GM21619 (cell line): Measurements from ENCODE around the gene DOCK7.
"Not testable (repeated sequence)": the region's sequence is repeated elsewhere in the genome, so short reads cannot be mapped to it uniquely, and the experiment has no call there.

Experiments used
- ATAC-seq: cut with Tn5 transposase; IDR thresholded peaks from one replicate; pipeline ENCODE4 v1.9.1; 2021; ENCODE audit not compliant: unreplicated experiment

DOCK7 gene

GRCh38 chr1:62544570-62544969 is 143.6 kb downstream of the DOCK7 start:
- no peak for ATAC-seq

DNA sequence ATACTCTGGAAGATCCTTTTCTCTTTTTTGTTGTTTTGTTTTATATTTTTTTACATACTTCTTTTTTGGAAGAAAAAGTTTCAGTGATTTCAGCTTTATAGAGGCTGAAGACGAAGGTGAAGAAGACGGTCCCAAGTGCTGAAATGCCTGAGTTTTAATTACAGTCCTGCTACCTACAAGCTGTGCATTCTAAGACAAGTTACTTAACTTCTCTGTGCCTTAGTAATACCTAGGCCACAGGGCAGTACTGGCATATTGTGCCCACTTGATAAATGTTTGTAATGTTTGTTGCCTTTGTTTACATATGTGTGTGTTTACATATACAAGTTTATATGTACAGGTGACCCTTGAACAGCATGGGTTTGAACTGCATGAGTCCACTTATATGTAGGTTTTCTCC is 147.1 kb downstream of the DOCK7 start:
- ATAC-seq, result no peak

DNA sequence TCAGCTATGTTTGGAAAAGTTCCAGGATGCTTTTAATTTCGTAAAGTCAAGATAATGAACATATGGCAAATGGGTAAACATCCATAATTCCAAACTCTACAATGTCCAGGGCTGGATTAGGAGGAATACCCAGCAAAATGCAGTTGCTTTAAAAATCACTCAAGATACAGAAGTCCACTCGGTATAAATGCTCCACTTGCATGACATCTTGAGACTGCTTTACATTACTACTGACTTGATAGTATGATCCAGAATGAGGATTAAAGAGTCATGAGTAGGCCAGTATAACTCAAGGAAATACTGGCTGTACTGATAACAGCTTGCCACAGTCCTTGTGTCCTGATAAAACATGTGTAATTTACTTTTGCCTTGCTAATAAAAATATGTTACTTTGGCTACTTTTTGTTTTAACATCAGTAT is 149.1 kb downstream of the DOCK7 start:
- ATAC-seq, result no peak

DNA sequence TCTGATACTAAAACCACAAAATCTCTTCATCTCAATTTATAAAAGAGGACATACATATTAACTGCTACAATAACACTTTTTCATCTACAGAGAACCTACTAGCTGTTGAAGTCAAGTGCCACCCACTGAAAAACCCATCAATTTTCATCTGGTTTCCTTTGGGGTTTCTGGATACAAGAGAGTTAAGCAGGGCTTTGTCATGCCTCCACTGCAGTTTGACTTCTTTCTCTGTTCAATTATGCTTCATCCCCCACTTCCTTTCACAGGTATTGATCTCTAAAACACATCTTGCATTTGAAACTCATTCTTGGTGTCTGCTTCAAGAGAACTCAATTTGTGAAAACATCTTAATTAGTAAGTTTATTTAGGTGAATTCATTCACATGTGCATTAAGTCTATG is 151.3 kb downstream of the DOCK7 start:
- no peak for ATAC-seq

GRCh38 chr1:62530516-62531154 is 157.6 kb downstream of the DOCK7 start:
- ATAC-seq, result no peak

DNA sequence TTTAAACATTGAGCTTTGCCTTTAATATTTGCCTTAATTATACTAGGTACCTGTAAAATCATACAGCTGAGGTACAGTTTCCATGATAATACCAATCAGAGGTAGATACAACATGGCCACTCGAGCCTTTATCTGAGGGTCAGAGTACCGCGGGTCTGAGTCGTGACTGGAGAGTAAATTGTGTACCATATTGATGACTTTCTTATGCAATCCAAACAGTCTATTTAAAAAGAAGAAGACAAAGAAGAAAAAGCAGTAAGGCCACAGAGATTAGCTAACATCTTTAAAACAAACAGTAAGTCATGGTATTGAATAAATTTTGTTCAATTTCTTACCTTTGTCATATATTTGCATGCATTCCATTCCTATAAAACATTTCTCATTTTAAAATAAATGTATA is 159.0 kb downstream of the DOCK7 start:
- ATAC-seq, result no peak

GRCh38 chr1:62528015-62528414 is 160.2 kb downstream of the DOCK7 start:
- no peak for ATAC-seq

GRCh38 chr1:62527346-62527745 is 160.8 kb downstream of the DOCK7 start:
- not testable (repeated sequence) for ATAC-seq

GRCh38 chr1:62523860-62524259 is 164.3 kb downstream of the DOCK7 start:
- ATAC-seq, result no peak

DNA sequence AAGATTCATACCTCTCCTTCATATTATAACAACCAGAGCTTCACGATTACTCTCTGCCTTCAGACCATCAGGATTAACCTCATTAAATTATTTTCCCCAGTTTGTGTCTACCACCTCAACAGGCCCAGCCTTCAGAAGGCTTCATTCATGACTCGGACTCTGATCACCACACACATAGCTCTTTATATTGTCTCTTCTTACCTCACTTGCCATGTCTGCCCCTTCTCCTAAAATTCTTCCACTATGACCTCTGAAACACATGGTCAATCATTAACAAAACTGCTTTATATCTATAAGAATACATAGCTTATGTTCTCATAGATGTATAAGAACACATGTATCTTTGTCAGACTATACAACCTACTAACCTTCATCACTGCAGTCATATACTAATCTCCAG is 171.6 kb downstream of the DOCK7 start:
- no peak for ATAC-seq

GRCh38 chr1:62514746-62515423 is 173.3 kb downstream of the DOCK7 start:
- no peak for ATAC-seq

DNA sequence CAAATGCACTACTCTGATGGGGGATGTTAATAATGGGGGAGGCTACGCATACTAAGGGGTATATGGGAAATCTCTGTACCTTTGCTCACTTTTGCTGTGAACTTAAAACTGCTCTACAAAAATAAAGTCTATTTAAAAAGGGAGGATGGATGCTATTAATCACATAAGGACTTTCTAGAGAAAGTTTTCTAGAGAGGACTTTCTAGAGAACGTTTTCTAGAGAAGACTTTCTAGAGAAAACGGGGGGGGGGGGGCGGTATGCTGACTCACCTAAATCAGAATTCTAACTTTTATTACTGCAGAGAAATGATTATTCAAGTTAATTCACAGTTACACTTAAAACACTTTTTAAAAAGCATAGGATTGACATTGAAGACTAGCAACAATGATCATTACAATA is 175.2 kb downstream of the DOCK7 start:
- no peak for ATAC-seq

DNA sequence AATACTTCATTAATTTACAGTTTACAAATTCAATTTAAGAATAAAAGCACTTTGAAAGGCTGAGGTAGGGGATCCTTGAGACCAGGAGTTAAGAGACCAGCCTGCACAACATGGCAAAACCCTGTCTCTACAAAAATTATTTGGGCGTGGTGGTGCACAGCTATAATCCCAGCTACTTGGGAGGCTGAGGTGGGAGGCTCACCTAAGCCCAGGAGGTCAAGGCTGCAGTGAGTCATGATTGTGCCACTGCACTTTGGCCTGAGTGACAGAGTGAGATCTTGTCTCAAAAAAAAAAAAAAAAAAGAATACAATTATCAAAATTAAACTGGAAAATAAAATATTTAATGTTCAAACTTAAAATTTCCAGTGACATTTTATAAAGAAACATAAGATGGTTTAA is 179.2 kb downstream of the DOCK7 start:
- no peak for ATAC-seq

GRCh38 chr1:62508187-62508758 is 179.9 kb downstream of the DOCK7 start:
- no peak for ATAC-seq

GRCh38 chr1:62500210-62500609 is 188.0 kb downstream of the DOCK7 start:
- ATAC-seq, result no peak

DNA sequence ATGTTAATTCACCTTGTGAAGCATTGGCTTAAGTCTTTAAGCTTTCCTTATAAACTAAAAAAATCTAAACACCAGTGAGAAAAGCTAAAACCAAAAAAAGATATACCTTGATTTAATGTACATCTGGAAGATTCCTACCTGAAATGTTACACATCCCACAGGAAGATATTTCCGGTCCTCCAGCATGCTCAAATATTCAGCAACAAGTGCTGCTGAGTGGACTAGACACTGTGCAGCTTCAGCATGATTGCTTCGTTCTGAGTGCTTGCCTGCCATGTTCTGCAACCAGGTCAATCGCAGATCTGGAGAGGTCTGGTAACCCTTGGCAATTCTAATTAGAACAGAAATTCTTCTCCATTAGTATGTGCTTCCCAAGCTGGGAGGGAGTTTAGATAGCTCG is 194.0 kb downstream of the DOCK7 start:
- no peak for ATAC-seq

DNA sequence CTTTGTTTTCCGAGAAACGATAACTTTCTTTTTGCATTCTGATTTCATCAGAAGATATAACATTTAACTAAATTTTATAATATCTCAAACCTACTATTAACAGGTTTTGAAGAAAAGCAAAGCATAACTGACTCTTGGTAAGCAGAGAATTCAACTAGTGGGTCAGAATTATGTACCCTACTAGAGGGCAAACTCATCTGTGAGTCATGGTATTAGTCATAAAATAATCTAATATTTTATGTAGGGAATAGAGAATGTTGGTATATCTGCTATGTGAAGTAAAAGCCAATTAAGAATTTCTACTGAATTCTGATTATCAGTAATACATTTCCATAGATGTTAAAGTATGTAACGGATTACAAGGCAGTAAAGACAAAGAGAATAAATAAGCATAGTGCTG is 194.5 kb downstream of the DOCK7 start:
- ATAC-seq, result no peak

DNA sequence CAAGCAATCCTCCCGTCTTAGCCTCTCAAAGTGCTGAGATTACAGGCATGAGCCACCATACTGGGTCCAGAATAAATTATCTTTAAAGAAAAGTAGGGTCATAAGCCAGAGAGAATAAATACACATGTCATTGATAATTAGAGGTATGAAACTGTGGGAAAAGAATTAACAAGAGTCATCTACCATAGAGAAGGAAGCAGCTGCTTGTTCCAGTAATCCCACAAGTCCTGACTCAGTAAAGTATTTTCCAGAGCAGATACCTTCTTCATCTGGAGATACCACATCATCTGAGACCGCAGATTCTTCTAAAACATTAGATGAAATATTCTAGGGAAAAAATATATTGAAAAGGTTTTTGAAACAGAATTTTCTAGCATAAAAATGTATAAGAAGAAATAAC is 195.7 kb downstream of the DOCK7 start:
- ATAC-seq, result no peak

- ATAC-seq, result no peak
Observed at GRCh38 chr1:62487956-62488355, 200.2 kb downstream of the DOCK7 start.

DNA sequence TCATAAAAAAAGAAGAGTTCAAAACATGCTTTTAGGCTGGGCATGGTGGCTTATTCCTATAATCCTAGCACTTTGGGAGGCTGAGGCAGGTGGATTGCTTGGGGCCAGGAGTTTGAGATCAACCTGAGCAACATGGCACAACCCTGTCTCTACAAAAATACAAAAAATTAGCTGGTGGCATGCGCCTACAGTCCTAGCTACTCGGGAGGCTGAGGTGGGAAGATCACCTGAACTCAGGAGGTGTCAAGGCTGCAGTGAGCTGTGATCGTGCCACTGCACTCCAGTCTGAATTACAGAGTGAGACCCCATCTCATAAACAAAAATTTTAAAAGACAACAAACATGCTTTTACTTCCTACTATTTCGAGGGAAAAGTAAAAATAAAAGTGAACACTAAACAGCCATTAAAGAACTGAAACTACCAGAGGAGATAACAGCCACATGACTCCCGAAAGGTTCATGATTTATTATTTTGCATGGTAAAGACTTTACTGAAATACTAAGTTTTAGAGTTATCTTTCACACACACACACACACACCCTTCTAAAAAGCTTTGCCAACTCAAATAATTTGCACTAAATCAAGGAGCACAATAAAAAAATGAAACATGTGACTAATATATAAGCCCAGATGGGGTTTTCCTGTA is 203.2 kb downstream of the DOCK7 start:
- no peak for ATAC-seq

DNA sequence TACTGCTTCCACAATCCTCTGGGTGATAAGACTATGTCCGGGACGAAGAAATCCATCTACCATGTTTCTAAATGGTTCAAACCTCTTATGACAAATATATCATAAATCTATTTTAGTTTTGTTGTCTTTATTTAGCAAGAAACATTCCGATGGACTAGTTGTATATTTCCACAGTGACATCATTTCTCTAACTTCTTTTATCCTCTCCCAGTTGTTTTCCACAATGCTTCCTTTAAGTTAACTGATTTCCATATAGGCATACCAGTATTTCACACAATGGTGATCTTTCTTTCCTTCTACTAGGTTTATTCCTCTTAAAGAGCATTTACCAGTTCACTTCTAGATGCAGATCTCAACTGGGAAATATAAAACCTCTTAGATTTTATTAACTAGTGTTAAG is 206.5 kb downstream of the DOCK7 start:
- ATAC-seq, result no peak
